Measurements from ENCODE around the gene C1orf146.
"Not testable (repeated sequence)": the region's sequence is repeated elsewhere in the genome, so short reads cannot be mapped to it uniquely, and the experiment has no call there.

The C1orf146 gene

GRCh38 chr1:92277105-92277723 lies 59.5 kb downstream of the C1orf146 start:
- DNase-seq (ENCODE audit: low spot score) = no peak
- Histone ChIP-seq H3K36me3 (ENCODE audit: low read depth) (peaks cover 23% of the 10 kb centered on the region), H3K27ac (ENCODE audit: poor library complexity, severe bottlenecking) (no peak overlapping the region), H3K27me3 (ENCODE audit: insufficient read depth, poor library complexity, severe bottlenecking) (no peaks in the 10 kb centered on the region), H3K4me1 (ENCODE audit: insufficient read depth, poor library complexity, severe bottlenecking) (no peaks in the 10 kb centered on the region), H3K9me3 (ENCODE audit: severe bottlenecking) (no peaks in the 10 kb centered on the region), H3K4me3 (ENCODE audit: severe bottlenecking) (no peak overlapping the region)
- TF ChIP-seq CTCF (IDR thresholded peaks at IDR 0.05; ENCODE audit: poor library complexity, severe bottlenecking) = no peak
- peak; percentile 84 for ATAC-seq (ENCODE audit: low read depth)

- not testable (repeated sequence) for H3K9me3 ChIP-seq (ENCODE audit: severe bottlenecking); DNase-seq (ENCODE audit: low spot score); H3K27ac ChIP-seq (ENCODE audit: poor library complexity, severe bottlenecking); ATAC-seq (ENCODE audit: low read depth); H3K4me3 ChIP-seq (ENCODE audit: severe bottlenecking); H3K4me1 ChIP-seq (ENCODE audit: insufficient read depth, poor library complexity, severe bottlenecking); H3K27me3 ChIP-seq (ENCODE audit: insufficient read depth, poor library complexity, severe bottlenecking)
- peaks cover 14% of the 10 kb centered on the region for H3K36me3 ChIP-seq (ENCODE audit: low read depth)
These were observed 62.1 kb downstream of the C1orf146 start for GRCh38 chr1:92279781-92280180.

GRCh38 chr1:92281411-92281810 lies 63.7 kb downstream of the C1orf146 start:
- H3K4me1 ChIP-seq (ENCODE audit: insufficient read depth, poor library complexity, severe bottlenecking); H3K4me3 ChIP-seq (ENCODE audit: severe bottlenecking); H3K27ac ChIP-seq (ENCODE audit: poor library complexity, severe bottlenecking); H3K9me3 ChIP-seq (ENCODE audit: severe bottlenecking); H3K27me3 ChIP-seq (ENCODE audit: insufficient read depth, poor library complexity, severe bottlenecking); DNase-seq (ENCODE audit: low spot score); ATAC-seq (ENCODE audit: low read depth): not testable (repeated sequence)
- H3K36me3 ChIP-seq (ENCODE audit: low read depth) = peaks cover 20% of the 10 kb centered on the region

GRCh38 chr1:92291372-92291999 lies 73.8 kb downstream of the C1orf146 start:
- no peak overlapping the region for H3K27ac ChIP-seq (ENCODE audit: poor library complexity, severe bottlenecking)
- ATAC-seq (ENCODE audit: low read depth) (peak; percentile 61; the same call in 2 of the 3 replicates), DNase-seq (ENCODE audit: low spot score) (no peak)
- peak; percentile 84 for TF ChIP-seq CTCF (IDR thresholded peaks at IDR 0.05; ENCODE audit: poor library complexity, severe bottlenecking)
- H3K36me3 ChIP-seq (ENCODE audit: low read depth) = peaks cover 72% of the 10 kb centered on the region
- H3K27me3 ChIP-seq (ENCODE audit: insufficient read depth, poor library complexity, severe bottlenecking) = no peaks in the 10 kb centered on the region
- no peaks in the 10 kb centered on the region for H3K4me1 ChIP-seq (ENCODE audit: insufficient read depth, poor library complexity, severe bottlenecking)
- no peak overlapping the region for H3K4me3 ChIP-seq (ENCODE audit: severe bottlenecking)
- H3K9me3 ChIP-seq (ENCODE audit: severe bottlenecking) = no peaks in the 10 kb centered on the region

All from RWPE2 (cell line).